ENCODE results near the gene PDCD6IP. TPM values are rescaled to one million over a fixed set of nuclear protein-coding genes. Genes with fewer than 3 reads are reported as not detected.

PDCD6IP gene
- total RNA-seq, 1 donor from 2014 or later: 71.3 TPM

GRCh38 chr3:33808559-33808958 lies 10.1 kb downstream of the PDCD6IP start:
- H3K4me3 ChIP-seq (ENCODE audit: low read depth, low read length): no peak overlapping the region
- no peak for TF ChIP-seq CTCF (conservative IDR thresholded peaks at IDR 0.05; ENCODE audit: low read depth, low read length)
- no peak for DNase-seq (ENCODE audit: low read depth)

- no peak for TF ChIP-seq CTCF (conservative IDR thresholded peaks at IDR 0.05; ENCODE audit: low read depth, low read length)
- no peak for DNase-seq (ENCODE audit: low read depth)
- no peak overlapping the region for H3K4me3 ChIP-seq (ENCODE audit: low read depth, low read length)
These were observed 12.1 kb downstream of the PDCD6IP start for GRCh38 chr3:33810545-33810944.

GRCh38 chr3:33821989-33822388 lies 23.6 kb downstream of the PDCD6IP start:
- no peak for DNase-seq (ENCODE audit: low read depth)
- no peak overlapping the region for H3K4me3 ChIP-seq (ENCODE audit: low read depth, low read length)
- no peak for TF ChIP-seq CTCF (conservative IDR thresholded peaks at IDR 0.05; ENCODE audit: low read depth, low read length)

GRCh38 chr3:33823821-33824220 lies 25.4 kb downstream of the PDCD6IP start:
- H3K4me3 ChIP-seq (ENCODE audit: low read depth, low read length): no peak overlapping the region
- no peak for DNase-seq (ENCODE audit: low read depth)
- TF ChIP-seq CTCF (conservative IDR thresholded peaks at IDR 0.05; ENCODE audit: low read depth, low read length): no peak

- DNase-seq (ENCODE audit: low read depth): no peak
- H3K4me3 ChIP-seq (ENCODE audit: low read depth, low read length): no peak overlapping the region
- no peak for TF ChIP-seq CTCF (conservative IDR thresholded peaks at IDR 0.05; ENCODE audit: low read depth, low read length)
These were observed 26.7 kb downstream of the PDCD6IP start for GRCh38 chr3:33825111-33825510.

- no peak for DNase-seq (ENCODE audit: low read depth)
- no peak for TF ChIP-seq CTCF (conservative IDR thresholded peaks at IDR 0.05; ENCODE audit: low read depth, low read length)
- H3K4me3 ChIP-seq (ENCODE audit: low read depth, low read length): no peak overlapping the region
These were observed 27.8 kb downstream of the PDCD6IP start for GRCh38 chr3:33826206-33826605.

GRCh38 chr3:33826688-33827087 lies 28.3 kb downstream of the PDCD6IP start:
- no peak for TF ChIP-seq CTCF (conservative IDR thresholded peaks at IDR 0.05; ENCODE audit: low read depth, low read length)
- no peak overlapping the region for H3K4me3 ChIP-seq (ENCODE audit: low read depth, low read length)
- no peak for DNase-seq (ENCODE audit: low read depth)

Data from epithelial cell of proximal tubule (primary cell).